Measurements from ENCODE around the gene ZBTB5.
"Not testable (repeated sequence)": the region's sequence is repeated elsewhere in the genome, so short reads cannot be mapped to it uniquely, and the experiment has no call there.

ZBTB5 gene

DNA sequence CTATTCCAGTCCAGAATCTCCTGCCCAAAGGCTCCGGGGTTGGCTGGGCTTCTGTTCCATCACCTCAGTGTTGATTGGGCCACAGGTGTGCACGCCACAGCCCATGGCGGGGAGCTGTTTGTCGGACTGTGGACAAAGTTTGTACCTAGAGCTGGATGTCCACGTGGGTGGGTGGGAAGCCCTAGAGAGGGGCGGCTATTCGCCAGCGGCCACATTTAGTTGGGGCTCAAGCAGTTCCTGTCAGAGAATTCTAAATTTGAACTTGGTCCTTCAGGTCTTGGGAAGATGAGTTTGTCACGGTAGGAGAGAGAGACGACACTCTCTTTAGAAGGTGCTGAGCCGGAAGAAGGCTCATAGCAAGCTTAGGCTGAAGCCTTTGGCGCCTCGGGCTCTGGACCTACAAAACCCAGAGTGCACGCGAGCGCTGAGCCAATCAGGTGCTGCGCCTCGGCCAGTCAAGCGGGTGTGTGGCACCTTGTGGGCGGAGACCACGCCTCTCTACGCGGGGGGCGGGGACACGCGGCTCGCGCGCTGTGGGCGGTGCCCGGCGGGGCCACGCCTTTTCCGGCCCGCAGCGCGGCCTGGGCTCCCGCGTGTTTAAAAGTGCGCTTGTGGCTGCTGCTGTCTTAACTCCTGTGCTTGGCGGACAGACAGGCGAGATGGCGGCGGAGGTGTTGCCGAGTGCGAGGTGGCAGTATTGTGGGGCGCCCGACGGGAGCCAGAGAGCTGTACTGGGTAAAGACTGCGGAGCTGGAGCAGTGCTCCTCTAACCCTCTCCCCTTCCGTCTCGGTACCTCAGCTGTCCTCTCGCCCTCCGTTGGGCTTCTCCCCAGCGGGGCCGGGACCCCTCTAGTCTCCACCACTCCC is 20.4 kb upstream of the ZBTB5 start, which contains the start of gene POLR1E:
Gene POLR1E (plus strand): TSS at position 560 of the 867 bp plus-strand sequence. CDS start 100 bp downstream, at position 660.
- Histone ChIP-seq H3K4me3 (ENCODE audit: low read depth in 1 of 2, low read length in 1 of 2) (peak within 1 kb of the TSS; percentile 68 to 73), H3K27ac (peak within 1 kb of the TSS; percentile 42), H3K36me3 (no peaks in the 10 kb centered on the region)

DNA sequence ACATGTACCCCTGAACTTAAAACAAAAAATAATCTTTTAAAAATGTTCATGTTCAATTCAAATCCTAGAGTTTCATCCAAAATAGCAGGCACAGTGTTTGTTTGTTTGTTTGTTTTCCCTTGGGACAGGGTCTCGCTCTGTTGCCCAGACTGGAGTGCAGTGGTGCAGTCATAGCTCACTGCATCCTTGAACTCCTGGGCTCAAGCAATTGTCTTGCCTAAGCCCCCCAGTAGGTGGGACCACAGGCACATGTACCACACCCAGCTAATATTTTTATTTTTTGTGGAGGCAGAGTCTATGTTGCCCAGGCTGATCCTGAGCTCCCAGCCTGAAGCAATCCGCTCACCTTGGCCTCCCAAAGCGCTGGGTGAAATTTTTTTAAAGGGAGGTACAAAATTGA is 15.5 kb upstream of the ZBTB5 start:
- Histone ChIP-seq H3K4me1 (ENCODE audit: control insufficient read depth in 1 of 2, insufficient read depth in 1 of 2, low read depth in 1 of 2, low read length in 1 of 2) (peaks cover 7 to 8% of the 10 kb centered on the region in 2 experiments), H3K36me3 (no peaks in the 10 kb centered on the region), H3K4me3 (ENCODE audit: low read depth in 1 of 2, low read length in 1 of 2) (no peak overlapping the region), H3K27me3 (peaks cover 41% of the 10 kb centered on the region), H3K9me3 (no peaks in the 10 kb centered on the region), H3K27ac (no peak overlapping the region)
- TF ChIP-seq CTCF (IDR thresholded peaks at IDR 0.05) = no peak

More for the DNA sequence above, 20.4 kb upstream of the ZBTB5 start, which contains the start of gene POLR1E:
- no peak for TF ChIP-seq CTCF (IDR thresholded peaks at IDR 0.05)
- Histone ChIP-seq H3K9me3 (no peaks in the 10 kb centered on the region), H3K4me1 (ENCODE audit: control insufficient read depth in 1 of 2, insufficient read depth in 1 of 2, low read depth in 1 of 2, low read length in 1 of 2) (peaks cover 17 to 18% of the 10 kb centered on the region in 2 experiments), H3K27me3 (peaks cover 13% of the 10 kb centered on the region)

GRCh38 chr9:37477987-37478619 is 12.9 kb upstream of the ZBTB5 start:
- not testable (repeated sequence) for H3K36me3 ChIP-seq; H3K27ac ChIP-seq; H3K4me1 ChIP-seq (ENCODE audit: control insufficient read depth in 1 of 2, insufficient read depth in 1 of 2, low read depth in 1 of 2, low read length in 1 of 2); H3K4me3 ChIP-seq (ENCODE audit: low read depth in 1 of 2, low read length in 1 of 2); H3K9me3 ChIP-seq
- H3K27me3 ChIP-seq = peaks cover 41% of the 10 kb centered on the region

DNA sequence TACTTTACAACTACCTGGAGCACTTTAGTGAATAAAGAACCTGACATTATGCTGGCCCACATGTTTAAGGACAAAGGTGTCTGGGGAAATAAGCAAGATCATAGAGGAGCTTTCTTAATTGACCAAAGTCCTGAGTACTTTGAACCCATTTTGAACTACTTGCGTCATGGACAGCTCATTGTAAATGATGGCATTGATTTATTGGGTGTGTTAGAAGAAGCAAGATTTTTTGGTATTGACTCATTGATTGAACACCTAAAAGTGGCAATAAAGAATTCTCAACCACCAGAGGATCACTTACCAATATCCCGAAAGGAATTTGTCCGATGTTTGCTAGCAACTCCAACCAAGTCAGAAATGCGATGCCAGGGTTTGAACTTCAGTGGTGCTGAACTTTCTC is 12.2 kb upstream of the ZBTB5 start:
- not testable (repeated sequence) for H3K27ac ChIP-seq; H3K4me1 ChIP-seq (ENCODE audit: control insufficient read depth in 1 of 2, insufficient read depth in 1 of 2, low read depth in 1 of 2, low read length in 1 of 2); H3K36me3 ChIP-seq; H3K9me3 ChIP-seq; H3K4me3 ChIP-seq (ENCODE audit: low read depth in 1 of 2, low read length in 1 of 2)
- H3K27me3 ChIP-seq = peaks cover 41% of the 10 kb centered on the region

GRCh38 chr9:37476930-37477329 is 11.7 kb upstream of the ZBTB5 start:
- H3K9me3 ChIP-seq = no peaks in the 10 kb centered on the region
- TF ChIP-seq CTCF (IDR thresholded peaks at IDR 0.05) = no peak
- peaks cover 39% of the 10 kb centered on the region for H3K27me3 ChIP-seq
- H3K36me3 ChIP-seq = no peaks in the 10 kb centered on the region
- H3K4me1 ChIP-seq (ENCODE audit: control insufficient read depth in 1 of 2, insufficient read depth in 1 of 2, low read depth in 1 of 2, low read length in 1 of 2) = no peaks in the 10 kb centered on the region
- H3K27ac ChIP-seq = no peak overlapping the region
- H3K4me3 ChIP-seq (ENCODE audit: low read depth in 1 of 2, low read length in 1 of 2) = no peak overlapping the region

GRCh38 chr9:37474438-37474837 is 9.2 kb upstream of the ZBTB5 start:
- TF ChIP-seq CTCF (IDR thresholded peaks at IDR 0.05) = no peak
- Histone ChIP-seq H3K9me3 (no peaks in the 10 kb centered on the region), H3K36me3 (no peaks in the 10 kb centered on the region), H3K4me1 (ENCODE audit: control insufficient read depth in 1 of 2, insufficient read depth in 1 of 2, low read depth in 1 of 2, low read length in 1 of 2) (no peaks in the 10 kb centered on the region), H3K27ac (no peak overlapping the region), H3K27me3 (peaks cover 31% of the 10 kb centered on the region), H3K4me3 (ENCODE audit: low read depth in 1 of 2, low read length in 1 of 2) (no peak overlapping the region)

- not testable (repeated sequence) for H3K4me1 ChIP-seq (ENCODE audit: control insufficient read depth in 1 of 2, insufficient read depth in 1 of 2, low read depth in 1 of 2, low read length in 1 of 2); H3K36me3 ChIP-seq; H3K4me3 ChIP-seq (ENCODE audit: low read depth in 1 of 2, low read length in 1 of 2); H3K9me3 ChIP-seq; H3K27ac ChIP-seq
- H3K27me3 ChIP-seq = peaks cover 31% of the 10 kb centered on the region
Measured at GRCh38 chr9:37473982-37474381, 8.7 kb upstream of the ZBTB5 start.

Measured in neutrophil (primary cell).